ENCODE data around the gene ARPC5L. TPM values are rescaled to one million over a fixed set of nuclear protein-coding genes. Genes with fewer than 3 reads are reported as not detected.

ARPC5L gene
- total and polyA plus RNA-seq, 9 of the 15 experiments (the other 6 are each of a cell fraction or from before 2014, with no cell fraction given): 25.4 to 113 (median 63.8) TPM

DNA sequence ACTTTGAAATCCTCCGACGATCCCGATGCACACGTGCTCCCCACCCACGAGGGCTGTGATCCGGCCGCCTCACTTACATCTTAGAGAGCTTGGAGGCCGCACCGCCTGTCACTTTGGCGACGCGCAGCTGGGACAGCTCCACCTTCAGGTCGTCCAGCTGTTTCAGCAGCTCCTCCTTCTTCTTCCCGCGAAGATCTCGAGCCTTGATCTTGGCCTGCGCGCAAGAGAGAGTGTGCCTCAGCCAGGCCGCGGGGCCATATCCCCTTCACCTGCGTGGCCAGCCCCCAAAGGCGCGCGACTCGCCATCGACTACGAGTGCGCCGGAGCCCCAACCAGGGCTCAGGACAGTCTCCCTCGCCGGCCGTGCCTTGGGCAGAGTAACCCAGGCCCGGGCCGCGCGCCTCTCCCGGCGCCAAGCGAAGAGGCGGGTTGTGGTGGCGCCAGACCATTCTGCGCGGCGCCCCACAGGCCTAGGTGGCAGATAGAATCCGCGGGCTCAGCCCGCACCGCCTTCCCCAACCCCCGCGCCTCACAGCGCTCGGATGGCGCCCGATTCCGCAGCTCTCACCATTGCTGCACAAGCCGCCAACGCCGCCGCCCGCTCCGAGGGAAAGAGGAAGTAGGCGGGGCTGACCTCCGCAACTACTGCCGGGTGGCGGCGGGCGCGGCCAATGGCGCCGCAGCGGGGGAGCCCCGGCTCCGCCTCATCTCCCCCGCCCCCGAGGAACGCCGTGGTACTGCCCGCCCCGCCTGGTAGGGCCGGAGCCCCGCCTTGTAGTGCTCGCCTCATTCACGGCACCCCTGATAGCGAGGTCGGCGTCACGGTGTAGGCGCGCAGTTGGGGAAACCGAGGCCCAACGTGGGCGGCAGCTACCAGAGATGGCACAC, at the start of gene ARPC5L, which contains the start of gene RPL35 (continued):
- TF ChIP-seq, protein P1, sequence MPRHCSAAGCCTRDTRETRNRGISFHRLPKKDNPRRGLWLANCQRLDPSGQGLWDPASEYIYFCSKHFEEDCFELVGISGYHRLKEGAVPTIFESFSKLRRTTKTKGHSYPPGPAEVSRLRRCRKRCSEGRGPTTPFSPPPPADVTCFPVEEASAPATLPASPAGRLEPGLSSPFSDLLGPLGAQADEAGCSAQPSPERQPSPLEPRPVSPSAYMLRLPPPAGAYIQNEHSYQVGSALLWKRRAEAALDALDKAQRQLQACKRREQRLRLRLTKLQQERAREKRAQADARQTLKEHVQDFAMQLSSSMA (CRISPR knock-in tag; IDR thresholded peaks at IDR 0.05): no peak
- TF ChIP-seq, protein P2, sequence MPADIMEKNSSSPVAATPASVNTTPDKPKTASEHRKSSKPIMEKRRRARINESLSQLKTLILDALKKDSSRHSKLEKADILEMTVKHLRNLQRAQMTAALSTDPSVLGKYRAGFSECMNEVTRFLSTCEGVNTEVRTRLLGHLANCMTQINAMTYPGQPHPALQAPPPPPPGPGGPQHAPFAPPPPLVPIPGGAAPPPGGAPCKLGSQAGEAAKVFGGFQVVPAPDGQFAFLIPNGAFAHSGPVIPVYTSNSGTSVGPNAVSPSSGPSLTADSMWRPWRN (IDR thresholded peaks at IDR 0.05; ENCODE audit: low read depth): no peak
- TF ChIP-seq RBM34 (IDR thresholded peaks at IDR 0.05; ENCODE audit: borderline replicate concordance, insufficient read depth, low read length) (0 out of 2 replicates have a peak, but pooled peaks have one; percentile 85), ZC3H11A (IDR thresholded peaks at IDR 0.05; ENCODE audit: low read depth, low read length) (no peak), FOXJ3 (CRISPR knock-in tag; IDR thresholded peaks at IDR 0.05) (no peak), ZBTB7A (IDR thresholded peaks at IDR 0.05; ENCODE audit: borderline replicate concordance, control insufficient read depth, low read depth, low read length) (no peak), GTF2A2 (tag; IDR thresholded peaks at IDR 0.05) (peak; percentile 82), SRSF3 (IDR thresholded peaks at IDR 0.05; ENCODE audit: insufficient read depth, low read length) (0 out of 2 replicates have a peak, but pooled peaks have one; percentile 93), TCF7 (IDR thresholded peaks at IDR 0.05; ENCODE audit: borderline replicate concordance) (no peak), MYC (IDR thresholded peaks at IDR 0.05; ENCODE audit: low read depth, low read length) (peak; percentile 96), MYC (CRISPR knock-in tag; IDR thresholded peaks at IDR 0.05; ENCODE audit: borderline replicate concordance, low read depth) (peak; percentile 99), SAP30 (IDR thresholded peaks at IDR 0.05; ENCODE audit: borderline replicate concordance, insufficient read depth, low read depth, low read length, poor library complexity, severe bottlenecking) (peak; percentile 92), CCNT2 (IDR thresholded peaks at IDR 0.05; ENCODE audit: borderline replicate concordance, extremely low read depth, insufficient read length, low read depth, low read length) (peak; percentile 96), BDP1 (IDR thresholded peaks at IDR 0.05; ENCODE audit: insufficient read depth, insufficient read length) (no peak)
- TF ChIP-seq, protein P3, sequence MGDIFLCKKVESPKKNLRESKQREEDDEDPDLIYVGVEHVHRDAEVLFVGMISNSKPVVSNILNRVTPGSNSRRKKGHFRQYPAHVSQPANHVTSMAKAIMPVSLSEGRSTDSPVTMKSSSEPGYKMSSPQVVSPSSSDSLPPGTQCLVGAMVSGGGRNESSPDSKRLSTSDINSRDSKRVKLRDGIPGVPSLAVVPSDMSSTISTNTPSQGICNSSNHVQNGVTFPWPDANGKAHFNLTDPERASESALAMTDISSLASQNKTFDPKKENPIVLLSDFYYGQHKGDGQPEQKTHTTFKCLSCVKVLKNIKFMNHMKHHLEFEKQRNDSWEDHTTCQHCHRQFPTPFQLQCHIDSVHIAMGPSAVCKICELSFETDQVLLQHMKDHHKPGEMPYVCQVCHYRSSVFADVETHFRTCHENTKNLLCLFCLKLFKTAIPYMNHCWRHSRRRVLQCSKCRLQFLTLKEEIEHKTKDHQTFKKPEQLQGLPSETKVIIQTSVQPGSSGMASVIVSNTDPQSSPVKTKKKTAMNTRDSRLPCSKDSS (IDR thresholded peaks at IDR 0.05; ENCODE audit: low read depth, partially characterized antibody): no peak
- TF ChIP-seq, protein P4, sequence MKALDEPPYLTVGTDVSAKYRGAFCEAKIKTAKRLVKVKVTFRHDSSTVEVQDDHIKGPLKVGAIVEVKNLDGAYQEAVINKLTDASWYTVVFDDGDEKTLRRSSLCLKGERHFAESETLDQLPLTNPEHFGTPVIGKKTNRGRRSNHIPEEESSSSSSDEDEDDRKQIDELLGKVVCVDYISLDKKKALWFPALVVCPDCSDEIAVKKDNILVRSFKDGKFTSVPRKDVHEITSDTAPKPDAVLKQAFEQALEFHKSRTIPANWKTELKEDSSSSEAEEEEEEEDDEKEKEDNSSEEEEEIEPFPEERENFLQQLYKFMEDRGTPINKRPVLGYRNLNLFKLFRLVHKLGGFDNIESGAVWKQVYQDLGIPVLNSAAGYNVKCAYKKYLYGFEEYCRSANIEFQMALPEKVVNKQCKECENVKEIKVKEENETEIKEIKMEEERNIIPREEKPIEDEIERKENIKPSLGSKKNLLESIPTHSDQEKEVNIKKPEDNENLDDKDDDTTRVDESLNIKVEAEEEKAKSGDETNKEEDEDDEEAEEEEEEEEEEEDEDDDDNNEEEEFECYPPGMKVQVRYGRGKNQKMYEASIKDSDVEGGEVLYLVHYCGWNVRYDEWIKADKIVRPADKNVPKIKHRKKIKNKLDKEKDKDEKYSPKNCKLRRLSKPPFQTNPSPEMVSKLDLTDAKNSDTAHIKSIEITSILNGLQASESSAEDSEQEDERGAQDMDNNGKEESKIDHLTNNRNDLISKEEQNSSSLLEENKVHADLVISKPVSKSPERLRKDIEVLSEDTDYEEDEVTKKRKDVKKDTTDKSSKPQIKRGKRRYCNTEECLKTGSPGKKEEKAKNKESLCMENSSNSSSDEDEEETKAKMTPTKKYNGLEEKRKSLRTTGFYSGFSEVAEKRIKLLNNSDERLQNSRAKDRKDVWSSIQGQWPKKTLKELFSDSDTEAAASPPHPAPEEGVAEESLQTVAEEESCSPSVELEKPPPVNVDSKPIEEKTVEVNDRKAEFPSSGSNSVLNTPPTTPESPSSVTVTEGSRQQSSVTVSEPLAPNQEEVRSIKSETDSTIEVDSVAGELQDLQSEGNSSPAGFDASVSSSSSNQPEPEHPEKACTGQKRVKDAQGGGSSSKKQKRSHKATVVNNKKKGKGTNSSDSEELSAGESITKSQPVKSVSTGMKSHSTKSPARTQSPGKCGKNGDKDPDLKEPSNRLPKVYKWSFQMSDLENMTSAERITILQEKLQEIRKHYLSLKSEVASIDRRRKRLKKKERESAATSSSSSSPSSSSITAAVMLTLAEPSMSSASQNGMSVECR (CRISPR knock-in tag; IDR thresholded peaks at IDR 0.05): peak; percentile 96
- TF ChIP-seq, protein P5, sequence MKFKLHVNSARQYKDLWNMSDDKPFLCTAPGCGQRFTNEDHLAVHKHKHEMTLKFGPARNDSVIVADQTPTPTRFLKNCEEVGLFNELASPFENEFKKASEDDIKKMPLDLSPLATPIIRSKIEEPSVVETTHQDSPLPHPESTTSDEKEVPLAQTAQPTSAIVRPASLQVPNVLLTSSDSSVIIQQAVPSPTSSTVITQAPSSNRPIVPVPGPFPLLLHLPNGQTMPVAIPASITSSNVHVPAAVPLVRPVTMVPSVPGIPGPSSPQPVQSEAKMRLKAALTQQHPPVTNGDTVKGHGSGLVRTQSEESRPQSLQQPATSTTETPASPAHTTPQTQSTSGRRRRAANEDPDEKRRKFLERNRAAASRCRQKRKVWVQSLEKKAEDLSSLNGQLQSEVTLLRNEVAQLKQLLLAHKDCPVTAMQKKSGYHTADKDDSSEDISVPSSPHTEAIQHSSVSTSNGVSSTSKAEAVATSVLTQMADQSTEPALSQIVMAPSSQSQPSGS (CRISPR knock-in tag; IDR thresholded peaks at IDR 0.05): no peak
